Keratinocyte (primary cell): ENCODE results near the gene CYBB. TPM values are rescaled to one million over a fixed set of nuclear protein-coding genes. Genes with fewer than 3 reads are reported as not detected.

Experiments used
- DNase-seq: peaks from one replicate; pipeline ENCODE4 v3.0.0-alpha.2; 2011; ENCODE audit warnings: low read depth, missing footprints, low spot score
- FAIRE-seq: peaks from 2 replicates; lab custom pipeline; 2011; peaks lifted over from hg19 to GRCh38; lab: Jason Lieb, UNC
- H2AFZ ChIP-seq: 2 replicates; pipeline ENCODE4 v1.6.0; 2012; ENCODE audit warnings: low read length, control low read depth, inconsistent platforms; ENCODE audit not compliant: control insufficient read depth
- H3K27ac ChIP-seq: 2 replicates; pipeline ENCODE4 v1.5.1; 2011; ENCODE audit warnings: low read length; ENCODE audit not compliant: control insufficient read depth, insufficient read depth
- H3K27me3 ChIP-seq: 3 replicates; pipeline ENCODE4 v1.6.0; 2011; ENCODE audit warnings: low read length; ENCODE audit not compliant: control insufficient read depth, insufficient read depth; ENCODE audit errors: extremely low read depth
- H3K36me3 ChIP-seq, 2 experiments: 2 replicates in 1 of 2; 3 replicates in 1 of 2; pipeline ENCODE4 v1.5.1; 2011; ENCODE audit warnings: low read length in 2 of 2, mild to moderate bottlenecking in 1 of 2; ENCODE audit not compliant: control insufficient read depth in 2 of 2, insufficient read depth in 2 of 2; ENCODE audit errors: extremely low read depth in 1 of 2
- H3K4me1 ChIP-seq: 3 replicates; pipeline ENCODE4 v1.5.1; 2011; ENCODE audit warnings: low read length; ENCODE audit not compliant: control insufficient read depth, insufficient read depth; ENCODE audit errors: extremely low read depth
- H3K4me2 ChIP-seq: 3 replicates; pipeline ENCODE4 v1.6.0; 2011; ENCODE audit warnings: low read depth, low read length; ENCODE audit not compliant: control insufficient read depth, insufficient read depth; ENCODE audit errors: extremely low read depth
- H3K4me3 ChIP-seq, 3 experiments: fragments of 200-600 bp in 1 of 3; sonication (generic) in 1 of 3; 2 replicates in 2 of 3; 3 replicates in 1 of 3; pipeline ENCODE4 v1.5.1; 2011 to 2016; ENCODE audit warnings: low read length in 3 of 3, mild to moderate bottlenecking in 3 of 3, control low read depth in 2 of 3, inconsistent platforms in 1 of 3, low read depth in 1 of 3, mixed read lengths in 1 of 3, mixed run types in 1 of 3, moderate library complexity in 1 of 3; ENCODE audit not compliant: control insufficient read depth in 2 of 3, insufficient read depth in 2 of 3; ENCODE audit errors: extremely low read depth in 1 of 3
- H3K79me2 ChIP-seq: 2 replicates; pipeline ENCODE4 v1.6.0; 2012; ENCODE audit warnings: low read length; ENCODE audit not compliant: control insufficient read depth, insufficient read depth
- H3K9ac ChIP-seq: 3 replicates; pipeline ENCODE4 v1.6.0; 2011; ENCODE audit warnings: low read length; ENCODE audit not compliant: control insufficient read depth, insufficient read depth; ENCODE audit errors: extremely low read depth
- H3K9me1 ChIP-seq: 3 replicates; pipeline ENCODE4 v1.6.0; 2011; ENCODE audit warnings: low read length; ENCODE audit not compliant: control insufficient read depth, insufficient read depth; ENCODE audit errors: extremely low read depth
- H3K9me3 ChIP-seq: 2 replicates; pipeline ENCODE4 v1.5.1; 2012; ENCODE audit warnings: low read depth, low read length; ENCODE audit not compliant: control insufficient read depth
- H4K20me1 ChIP-seq: 3 replicates; pipeline ENCODE4 v1.6.0; 2011; ENCODE audit warnings: low read length; ENCODE audit not compliant: control insufficient read depth, insufficient read depth; ENCODE audit errors: extremely low read depth
- EZH2 ChIP-seq: IDR thresholded peaks from one replicate; pipeline ENCODE4 v1.6.1; 2012; ENCODE audit warnings: inconsistent platforms, mild to moderate bottlenecking, low read length, moderate library complexity
- dilution Hi-C: fragments of 300-500 bp; cut with MboI; formaldehyde crosslinking; loops from one replicate; pipeline ENCODE4 v1.7.0; 2020; ENCODE audit warnings: low sequenced_read_pairs; ENCODE audit not compliant: extremely low pct_ligation_motif_present
- polyA plus RNA-seq, 5 experiments: library from polyadenylated mRNA; depleted of rRNA in 3 of 5; stranded (reverse) in 3 of 5; stranded (forward) in 1 of 5; unstranded in 1 of 5; fragments of >200 nt; gene quantifications; 1 replicate in 1 of 5; 2 replicates in 3 of 5; 3 replicates in 1 of 5; pipeline versions ENCODE4 v1.2.1 to v1.2.3, GENCODE V29; 2011 to 2012; ENCODE audit warnings: missing spikeins in 2 of 5, low read depth in 1 of 5, low replicate concordance in 1 of 5
- TF ChIP-seq, protein P1 (sequence below), 3 experiments: IDR thresholded peaks in 1 of 3; conservative IDR thresholded peaks in 1 of 3; optimal IDR thresholded peaks in 1 of 3; 2 replicates in 2 of 3; 3 replicates in 1 of 3; pipeline versions ENCODE3 to v1.5.1; 2011; ENCODE audit warnings: low read length in 3 of 3, mild to moderate bottlenecking in 3 of 3, moderate library complexity in 2 of 3, control low read depth in 1 of 3, inconsistent platforms in 1 of 3; ENCODE audit not compliant: insufficient read depth in 2 of 3; ENCODE audit errors: extremely low read depth in 1 of 3

The CYBB gene
- polyA plus RNA-seq, 1 donor (not counting 4 experiments of a cell fraction or from before 2014, with no cell fraction given) = 0.03 TPM

DNA sequence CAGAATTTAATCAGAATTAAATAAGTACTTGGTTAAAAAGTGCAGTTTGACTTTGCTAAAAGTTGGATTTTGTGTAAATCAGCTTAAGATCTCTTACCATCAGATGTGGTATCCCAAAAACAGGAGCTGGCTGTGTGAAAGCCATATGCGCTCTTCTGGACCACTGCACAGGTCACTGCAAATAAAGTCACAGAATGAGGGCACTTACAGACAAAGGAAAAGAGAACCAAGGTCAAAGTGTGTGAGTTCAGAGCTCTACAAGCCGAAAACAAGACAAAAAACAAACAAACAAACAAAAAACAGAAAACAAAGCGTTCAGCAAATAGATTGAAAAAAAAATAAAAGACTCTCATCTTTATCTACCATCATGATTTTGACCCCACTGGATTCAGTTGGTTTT lies 61.1 kb downstream of the CYBB start:
- DNase-seq (no peak), FAIRE-seq (no peak)
- H3K27me3 ChIP-seq = no peaks in the 10 kb centered on the region
- H3K4me1 ChIP-seq = no peaks in the 10 kb centered on the region
- H3K36me3 ChIP-seq = no peaks in the 10 kb centered on the region
- H3K4me3 ChIP-seq = no peak overlapping the region
- dilution Hi-C loops = no loop called here
- H3K9me3 ChIP-seq = no peaks in the 10 kb centered on the region
- H3K4me2 ChIP-seq = no peak overlapping the region
- H3K9ac ChIP-seq = no peak overlapping the region
- TF ChIP-seq, protein P1, sequence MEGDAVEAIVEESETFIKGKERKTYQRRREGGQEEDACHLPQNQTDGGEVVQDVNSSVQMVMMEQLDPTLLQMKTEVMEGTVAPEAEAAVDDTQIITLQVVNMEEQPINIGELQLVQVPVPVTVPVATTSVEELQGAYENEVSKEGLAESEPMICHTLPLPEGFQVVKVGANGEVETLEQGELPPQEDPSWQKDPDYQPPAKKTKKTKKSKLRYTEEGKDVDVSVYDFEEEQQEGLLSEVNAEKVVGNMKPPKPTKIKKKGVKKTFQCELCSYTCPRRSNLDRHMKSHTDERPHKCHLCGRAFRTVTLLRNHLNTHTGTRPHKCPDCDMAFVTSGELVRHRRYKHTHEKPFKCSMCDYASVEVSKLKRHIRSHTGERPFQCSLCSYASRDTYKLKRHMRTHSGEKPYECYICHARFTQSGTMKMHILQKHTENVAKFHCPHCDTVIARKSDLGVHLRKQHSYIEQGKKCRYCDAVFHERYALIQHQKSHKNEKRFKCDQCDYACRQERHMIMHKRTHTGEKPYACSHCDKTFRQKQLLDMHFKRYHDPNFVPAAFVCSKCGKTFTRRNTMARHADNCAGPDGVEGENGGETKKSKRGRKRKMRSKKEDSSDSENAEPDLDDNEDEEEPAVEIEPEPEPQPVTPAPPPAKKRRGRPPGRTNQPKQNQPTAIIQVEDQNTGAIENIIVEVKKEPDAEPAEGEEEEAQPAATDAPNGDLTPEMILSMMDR (optimal IDR thresholded peaks at IDR 0.05 in 1 of 3, IDR thresholded peaks at IDR 0.05 in 1 of 3, conservative IDR thresholded peaks at IDR 0.05 in 1 of 3; ENCODE audit: extremely low read depth in 1 of 3, insufficient read depth in 2 of 3, low read length in 3 of 3) = no peak
- no peak for TF ChIP-seq EZH2
- H3K79me2 ChIP-seq = no peaks in the 10 kb centered on the region
- no peak overlapping the region for H2AFZ ChIP-seq
- H4K20me1 ChIP-seq = no peaks in the 10 kb centered on the region
- H3K9me1 ChIP-seq = no peaks in the 10 kb centered on the region
- H3K27ac ChIP-seq = no peak overlapping the region

DNA sequence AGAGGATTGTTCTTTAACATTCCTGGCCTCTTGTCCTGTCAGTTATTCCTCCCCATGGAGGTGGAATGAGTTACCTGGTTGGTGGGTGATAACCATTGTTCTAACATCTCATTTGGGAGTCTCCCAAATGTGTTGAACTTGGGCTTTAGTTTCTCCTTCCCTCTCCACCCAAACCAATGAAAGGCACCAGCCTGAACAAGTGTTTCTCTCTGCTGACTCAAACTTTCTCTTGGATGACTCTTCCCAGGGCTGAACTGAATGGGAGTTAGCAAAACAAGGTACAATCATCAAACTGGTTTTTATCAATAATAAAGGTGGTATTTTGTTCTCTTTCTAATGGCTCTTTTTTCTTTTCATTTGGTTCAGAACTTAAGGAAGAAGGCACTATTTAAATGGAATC lies 64.8 kb downstream of the CYBB start:
- dilution Hi-C loops = no loop called here
- DNase-seq (no peak), FAIRE-seq (no peak)
- Histone ChIP-seq H3K9me1 (no peaks in the 10 kb centered on the region), H3K4me1 (no peaks in the 10 kb centered on the region), H3K27me3 (no peaks in the 10 kb centered on the region), H3K4me2 (no peak overlapping the region), H3K36me3 (no peaks in the 10 kb centered on the region), H3K4me3 (no peak overlapping the region), H3K9ac (no peak overlapping the region), H4K20me1 (no peaks in the 10 kb centered on the region), H2AFZ (no peak overlapping the region), H3K9me3 (no peaks in the 10 kb centered on the region), H3K27ac (no peak overlapping the region), H3K79me2 (no peaks in the 10 kb centered on the region)
- TF ChIP-seq EZH2 = no peak
- TF ChIP-seq, protein P1 (optimal IDR thresholded peaks at IDR 0.05 in 1 of 3, IDR thresholded peaks at IDR 0.05 in 1 of 3, conservative IDR thresholded peaks at IDR 0.05 in 1 of 3; ENCODE audit: extremely low read depth in 1 of 3, insufficient read depth in 2 of 3, low read length in 3 of 3) = no peak
